Testis (tissue), 2 donors: Measurements from ENCODE around the gene CBX5.

ENCODE experiments used
- CTCF ChIP-seq, 3 experiments: fragments of 450-650 bp in 2 of 3; fragments of 200-600 bp in 1 of 3; sonication (generic) in 1 of 3; IDR thresholded peaks; one replicate each; pipeline ENCODE4 v1.5.1; 2016 to 2019; ENCODE audit warnings: antibody characterized with exemption in 3 of 3, mild to moderate bottlenecking in 2 of 3, moderate library complexity in 1 of 3
- POLR2A ChIP-seq: fragments of 450-650 bp; IDR thresholded peaks from one replicate; pipeline ENCODE4 v1.6.1; 2017; ENCODE audit warnings: antibody characterized with exemption, mild to moderate bottlenecking, moderate library complexity

- TF ChIP-seq POLR2A (no peak), CTCF (IDR thresholded peaks at IDR 0.05) (no peak)
Measured at GRCh38 chr12:54239620-54240019, 40.3 kb downstream of the CBX5 start.
